Measurements from ENCODE around the gene IMPG2. TPM values are rescaled to one million over a fixed set of nuclear protein-coding genes. Genes with fewer than 3 reads are reported as not detected.

Gene IMPG2
- total and polyA plus RNA-seq, 4 donors, result 0.04 to 0.54 (median 0.10) TPM

GRCh38 chr3:101303836-101304235 is 16.5 kb downstream of the IMPG2 start:
- Histone ChIP-seq H3K27me3 (ENCODE audit: control insufficient read depth in 3 of 3, insufficient read depth in 3 of 3, low read length in 2 of 3) (no peaks in the 10 kb centered on the region), H3K4me1 (ENCODE audit: control insufficient read depth in 5 of 5, insufficient read depth in 5 of 5, low read length in 5 of 5) (no peaks in the 10 kb centered on the region), H3K9me3 (ENCODE audit: control insufficient read depth in 4 of 4, insufficient read depth in 3 of 4, low read length in 3 of 4) (peaks cover 0 to 12% (median 3%) of the 10 kb centered on the region in 4 donors), H3K27ac (ENCODE audit: low read depth in 1 of 2, low read length in 1 of 2) (no peak overlapping the region), H3K4me3 (no peak overlapping the region), H3K36me3 (ENCODE audit: control insufficient read depth in 4 of 4, insufficient read depth in 4 of 4, low read length in 4 of 4) (peaks cover 0 to 3% (median 0%) of the 10 kb centered on the region in 4 donors), H3K9ac (ENCODE audit: insufficient read depth in 1 of 2, low read length in 2 of 2) (no peak overlapping the region)
- DNase-seq (no peak), ATAC-seq (ENCODE audit: insufficient read depth, low FRiP score) (no peak)
- TF ChIP-seq CTCF (IDR thresholded peaks at IDR 0.05; ENCODE audit: control extremely low read depth, extremely low read depth), result no peak

- DNase-seq (no peak), ATAC-seq (ENCODE audit: insufficient read depth, low FRiP score) (no peak)
- peaks cover 0 to 3% (median 0%) of the 10 kb centered on the region in 4 donors for H3K36me3 ChIP-seq (ENCODE audit: control insufficient read depth in 4 of 4, insufficient read depth in 4 of 4, low read length in 4 of 4)
- 47 to 60% methylated on average over 5 of the region's 5 CpGs for WGBS, 2 donors
- no peaks in the 10 kb centered on the region for H3K27me3 ChIP-seq (ENCODE audit: control insufficient read depth in 3 of 3, insufficient read depth in 3 of 3, low read length in 2 of 3)
- H3K4me1 ChIP-seq (ENCODE audit: control insufficient read depth in 5 of 5, insufficient read depth in 5 of 5, low read length in 5 of 5), result no peaks in the 10 kb centered on the region
- no peak for TF ChIP-seq CTCF (IDR thresholded peaks at IDR 0.05; ENCODE audit: control extremely low read depth, extremely low read depth)
- H3K27ac ChIP-seq (ENCODE audit: low read depth in 1 of 2, low read length in 1 of 2), result no peak overlapping the region
- H3K4me3 ChIP-seq, result no peak overlapping the region
- H3K9me3 ChIP-seq (ENCODE audit: control insufficient read depth in 4 of 4, insufficient read depth in 3 of 4, low read length in 3 of 4), result peaks cover 0 to 9% (median 2%) of the 10 kb centered on the region in 4 donors
- no peak overlapping the region for H3K9ac ChIP-seq (ENCODE audit: insufficient read depth in 1 of 2, low read length in 2 of 2)
Measured at GRCh38 chr3:101303089-101303731, 17.2 kb downstream of the IMPG2 start.

GRCh38 chr3:101300073-101300472 is 20.3 kb downstream of the IMPG2 start:
- ATAC-seq (ENCODE audit: insufficient read depth, low FRiP score) (no peak), DNase-seq (no peak)
- 92 to 95% methylated on average over 8 of the region's 8 CpGs for WGBS, 2 donors
- Histone ChIP-seq H3K36me3 (ENCODE audit: control insufficient read depth in 4 of 4, insufficient read depth in 4 of 4, low read length in 4 of 4) (peaks cover 0 to 3% (median 0%) of the 10 kb centered on the region in 4 donors), H3K9me3 (ENCODE audit: control insufficient read depth in 4 of 4, insufficient read depth in 3 of 4, low read length in 3 of 4) (peaks cover 0 to 2% (median 0%) of the 10 kb centered on the region in 4 donors), H3K4me3 (no peak overlapping the region), H3K27ac (ENCODE audit: low read depth in 1 of 2, low read length in 1 of 2) (no peak overlapping the region), H3K27me3 (ENCODE audit: control insufficient read depth in 3 of 3, insufficient read depth in 3 of 3, low read length in 2 of 3) (no peaks in the 10 kb centered on the region), H3K9ac (ENCODE audit: insufficient read depth in 1 of 2, low read length in 2 of 2) (no peak overlapping the region), H3K4me1 (ENCODE audit: control insufficient read depth in 5 of 5, insufficient read depth in 5 of 5, low read length in 5 of 5) (no peaks in the 10 kb centered on the region)
- TF ChIP-seq CTCF (IDR thresholded peaks at IDR 0.05; ENCODE audit: control extremely low read depth, extremely low read depth), result no peak

GRCh38 chr3:101292027-101292426 is 28.3 kb downstream of the IMPG2 start:
- DNase-seq, result no peak
- Histone ChIP-seq H3K9ac (ENCODE audit: insufficient read depth in 1 of 2, low read length in 2 of 2) (no peak overlapping the region), H3K4me3 (no peak overlapping the region), H3K4me1 (ENCODE audit: control insufficient read depth in 5 of 5, insufficient read depth in 5 of 5, low read length in 5 of 5) (no peaks in the 10 kb centered on the region), H3K9me3 (ENCODE audit: control insufficient read depth in 4 of 4, insufficient read depth in 3 of 4, low read length in 3 of 4) (no peaks in the 10 kb centered on the region), H3K36me3 (ENCODE audit: control insufficient read depth in 4 of 4, insufficient read depth in 4 of 4, low read length in 4 of 4) (no peaks in the 10 kb centered on the region), H3K27ac (ENCODE audit: low read depth in 1 of 2, low read length in 1 of 2) (no peak overlapping the region), H3K27me3 (ENCODE audit: control insufficient read depth in 3 of 3, insufficient read depth in 3 of 3, low read length in 2 of 3) (no peaks in the 10 kb centered on the region)
- no peak for ATAC-seq (ENCODE audit: insufficient read depth, low FRiP score)
- TF ChIP-seq CTCF (IDR thresholded peaks at IDR 0.05; ENCODE audit: control extremely low read depth, extremely low read depth), result no peak

Data from lung (tissue), 12 donors.